Measurements from ENCODE around the gene ZSCAN25. TPM values are rescaled to one million over a fixed set of nuclear protein-coding genes. Genes with fewer than 3 reads are reported as not detected.

ZSCAN25 gene
- total RNA-seq, 2 donors from 2014 or later: 22.2 to 23.1 TPM

GRCh38 chr7:99606531-99606930, 10.2 kb upstream of the ZSCAN25 start:
- no peak for DNase-seq
- H3K27ac ChIP-seq (ENCODE audit: low read depth, low read length): no peak overlapping the region
- no peak overlapping the region for H3K4me3 ChIP-seq (ENCODE audit: low read length)
- Mint-ChIP-seq H3K27ac (no peak overlapping the region), H3K9me3 (no peaks in the 10 kb centered on the region), H3K36me3 (ENCODE audit: low read depth) (no peaks in the 10 kb centered on the region), H3K4me1 (no peaks in the 10 kb centered on the region), H3K27me3 (ENCODE audit: insufficient read depth) (peaks cover 42% of the 10 kb centered on the region), H3K4me3 (no peak overlapping the region)
- H3K9me3 ChIP-seq (ENCODE audit: control insufficient read depth, low read length): no peaks in the 10 kb centered on the region
- no peak for TF ChIP-seq CTCF (conservative IDR thresholded peaks at IDR 0.05)
- no peaks in the 10 kb centered on the region for H3K4me1 ChIP-seq (ENCODE audit: control insufficient read depth, insufficient read depth, low read length)
- peaks cover 9% of the 10 kb centered on the region for H3K27me3 ChIP-seq (ENCODE audit: control insufficient read depth, insufficient read depth, low read length, poor library complexity, severe bottlenecking)
- H3K36me3 ChIP-seq (ENCODE audit: control insufficient read depth, insufficient read depth, low read length): no peaks in the 10 kb centered on the region
- H3K9ac ChIP-seq (ENCODE audit: extremely low read depth, low read length, poor library complexity, severe bottlenecking): no peak overlapping the region
- WGBS, 2 experiments (ENCODE audit: insufficient coverage in 1 of 2, insufficient read length in 1 of 2): 90 to 91% methylated on average over 8 of the region's 8 CpGs

- Mint-ChIP-seq H3K4me1 (no peaks in the 10 kb centered on the region), H3K4me3 (no peak overlapping the region), H3K9me3 (no peaks in the 10 kb centered on the region), H3K36me3 (ENCODE audit: low read depth) (no peaks in the 10 kb centered on the region), H3K27ac (no peak overlapping the region), H3K27me3 (ENCODE audit: insufficient read depth) (peaks cover 50% of the 10 kb centered on the region)
- Histone ChIP-seq H3K4me1 (ENCODE audit: control insufficient read depth, insufficient read depth, low read length) (no peaks in the 10 kb centered on the region), H3K4me3 (ENCODE audit: low read length) (no peak overlapping the region), H3K36me3 (ENCODE audit: control insufficient read depth, insufficient read depth, low read length) (no peaks in the 10 kb centered on the region), H3K9me3 (ENCODE audit: control insufficient read depth, low read length) (no peaks in the 10 kb centered on the region), H3K27me3 (ENCODE audit: control insufficient read depth, insufficient read depth, low read length, poor library complexity, severe bottlenecking) (peaks cover 9% of the 10 kb centered on the region), H3K9ac (ENCODE audit: extremely low read depth, low read length, poor library complexity, severe bottlenecking) (no peak overlapping the region), H3K27ac (ENCODE audit: low read depth, low read length) (no peak overlapping the region)
- no peak for DNase-seq
- WGBS, 2 experiments (ENCODE audit: insufficient coverage in 1 of 2, insufficient read length in 1 of 2): 81 to 86% methylated on average over 7 to 9 of the region's 9 CpGs
- no peak for TF ChIP-seq CTCF (conservative IDR thresholded peaks at IDR 0.05)
Observed at GRCh38 chr7:99607548-99607947, 9.2 kb upstream of the ZSCAN25 start.

GRCh38 chr7:99614495-99614894, 2.3 kb upstream of the ZSCAN25 start:
- H3K27me3 ChIP-seq (ENCODE audit: control insufficient read depth, insufficient read depth, low read length, poor library complexity, severe bottlenecking): peaks cover 6% of the 10 kb centered on the region
- no peak for DNase-seq
- Mint-ChIP-seq H3K36me3 (ENCODE audit: low read depth) (peaks cover 15% of the 10 kb centered on the region), H3K9me3 (peaks cover 2% of the 10 kb centered on the region), H3K4me1 (peaks cover 13% of the 10 kb centered on the region), H3K27me3 (ENCODE audit: insufficient read depth) (peaks cover 46% of the 10 kb centered on the region), H3K27ac (no peak overlapping the region), H3K4me3 (no peak overlapping the region)
- H3K4me3 ChIP-seq (ENCODE audit: low read length): no peak overlapping the region
- H3K9ac ChIP-seq (ENCODE audit: extremely low read depth, low read length, poor library complexity, severe bottlenecking): no peak overlapping the region
- TF ChIP-seq CTCF (conservative IDR thresholded peaks at IDR 0.05): no peak
- peaks cover 13% of the 10 kb centered on the region for H3K36me3 ChIP-seq (ENCODE audit: control insufficient read depth, insufficient read depth, low read length)
- no peaks in the 10 kb centered on the region for H3K9me3 ChIP-seq (ENCODE audit: control insufficient read depth, low read length)
- peaks cover 5% of the 10 kb centered on the region for H3K4me1 ChIP-seq (ENCODE audit: control insufficient read depth, insufficient read depth, low read length)
- WGBS, 2 experiments (ENCODE audit: insufficient coverage in 1 of 2, insufficient read length in 1 of 2): 80 to 92% methylated on average over 1 to 3 of the region's 3 CpGs
- H3K27ac ChIP-seq (ENCODE audit: low read depth, low read length): no peak overlapping the region
